Activated CD4-positive, alpha-beta T cell treated with anti-CD3 and anti-CD28 coated beads, Interleukin-2, Interleukin-6, amounts not matched to agents 100 ng/mL and 50 ng/mL, durations not matched to agents 16 hours and 8 hours (primary cell): ENCODE measurements around the gene ASTN2.

Experiments
- DNase-seq: peaks from one replicate; pipeline ENCODE4 v3.0.0-alpha.2; 2020

Gene ASTN2, protein sequence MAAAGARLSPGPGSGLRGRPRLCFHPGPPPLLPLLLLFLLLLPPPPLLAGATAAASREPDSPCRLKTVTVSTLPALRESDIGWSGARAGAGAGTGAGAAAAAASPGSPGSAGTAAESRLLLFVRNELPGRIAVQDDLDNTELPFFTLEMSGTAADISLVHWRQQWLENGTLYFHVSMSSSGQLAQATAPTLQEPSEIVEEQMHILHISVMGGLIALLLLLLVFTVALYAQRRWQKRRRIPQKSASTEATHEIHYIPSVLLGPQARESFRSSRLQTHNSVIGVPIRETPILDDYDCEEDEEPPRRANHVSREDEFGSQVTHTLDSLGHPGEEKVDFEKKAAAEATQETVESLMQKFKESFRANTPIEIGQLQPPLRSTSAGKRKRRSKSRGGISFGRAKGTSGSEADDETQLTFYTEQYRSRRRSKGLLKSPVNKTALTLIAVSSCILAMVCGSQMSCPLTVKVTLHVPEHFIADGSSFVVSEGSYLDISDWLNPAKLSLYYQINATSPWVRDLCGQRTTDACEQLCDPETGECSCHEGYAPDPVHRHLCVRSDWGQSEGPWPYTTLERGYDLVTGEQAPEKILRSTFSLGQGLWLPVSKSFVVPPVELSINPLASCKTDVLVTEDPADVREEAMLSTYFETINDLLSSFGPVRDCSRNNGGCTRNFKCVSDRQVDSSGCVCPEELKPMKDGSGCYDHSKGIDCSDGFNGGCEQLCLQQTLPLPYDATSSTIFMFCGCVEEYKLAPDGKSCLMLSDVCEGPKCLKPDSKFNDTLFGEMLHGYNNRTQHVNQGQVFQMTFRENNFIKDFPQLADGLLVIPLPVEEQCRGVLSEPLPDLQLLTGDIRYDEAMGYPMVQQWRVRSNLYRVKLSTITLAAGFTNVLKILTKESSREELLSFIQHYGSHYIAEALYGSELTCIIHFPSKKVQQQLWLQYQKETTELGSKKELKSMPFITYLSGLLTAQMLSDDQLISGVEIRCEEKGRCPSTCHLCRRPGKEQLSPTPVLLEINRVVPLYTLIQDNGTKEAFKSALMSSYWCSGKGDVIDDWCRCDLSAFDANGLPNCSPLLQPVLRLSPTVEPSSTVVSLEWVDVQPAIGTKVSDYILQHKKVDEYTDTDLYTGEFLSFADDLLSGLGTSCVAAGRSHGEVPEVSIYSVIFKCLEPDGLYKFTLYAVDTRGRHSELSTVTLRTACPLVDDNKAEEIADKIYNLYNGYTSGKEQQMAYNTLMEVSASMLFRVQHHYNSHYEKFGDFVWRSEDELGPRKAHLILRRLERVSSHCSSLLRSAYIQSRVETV (N-terminal part only)

DNA sequence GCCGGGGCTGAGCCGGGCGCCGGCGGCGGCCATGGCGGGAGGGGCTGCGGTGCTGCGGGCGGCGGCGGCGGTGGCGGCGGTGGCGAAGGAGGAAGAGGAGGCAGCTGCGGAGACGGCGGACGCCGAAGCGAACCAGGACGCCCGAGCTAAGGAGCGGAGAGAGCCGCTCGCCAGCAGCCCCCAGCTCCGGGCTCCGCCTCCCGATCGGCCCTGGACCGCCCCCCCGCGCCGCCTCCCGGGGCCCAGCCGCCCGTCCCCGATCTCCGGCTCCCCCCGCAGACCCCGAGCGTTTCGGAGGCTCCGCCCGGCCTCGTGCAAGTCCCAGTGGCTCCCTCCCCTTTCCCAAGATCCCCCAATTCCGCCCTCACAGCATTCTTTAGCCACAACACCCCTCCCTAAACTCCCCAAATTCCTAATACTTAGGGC lies at the start of gene ASTN2:
Gene ASTN2 (minus strand): TSS at position 152 of the 426 bp plus-strand sequence. CDS start 119 bp downstream, at position 33.
- DNase-seq: no peak

- DNase-seq: no peak
Observed at GRCh38 chr9:117462861-117463260, 48.0 kb upstream of the ASTN2 start.

- no peak for DNase-seq
Observed at GRCh38 chr9:117461386-117461785, 46.5 kb upstream of the ASTN2 start.

- DNase-seq: no peak
Observed at GRCh38 chr9:117460743-117461142, 45.9 kb upstream of the ASTN2 start.

DNA sequence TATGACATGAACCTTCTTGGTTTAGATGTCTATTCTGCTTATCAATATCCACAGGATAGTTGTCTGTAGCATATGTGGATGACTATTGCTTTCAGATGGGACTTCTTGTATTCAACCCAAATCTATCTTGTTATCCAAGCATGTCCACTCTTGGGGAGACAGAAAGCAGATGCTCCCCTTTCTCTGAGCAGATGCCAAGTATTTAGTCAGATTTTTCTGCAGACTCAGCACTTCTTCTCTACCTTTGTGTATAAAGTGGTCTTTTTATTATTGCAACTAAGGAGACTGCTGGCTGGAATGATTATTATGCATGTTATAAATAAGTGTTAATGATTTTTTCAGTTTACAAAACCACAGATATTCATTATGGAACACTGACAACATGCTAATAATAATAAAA lies 45.1 kb upstream of the ASTN2 start:
- no peak for DNase-seq

DNA sequence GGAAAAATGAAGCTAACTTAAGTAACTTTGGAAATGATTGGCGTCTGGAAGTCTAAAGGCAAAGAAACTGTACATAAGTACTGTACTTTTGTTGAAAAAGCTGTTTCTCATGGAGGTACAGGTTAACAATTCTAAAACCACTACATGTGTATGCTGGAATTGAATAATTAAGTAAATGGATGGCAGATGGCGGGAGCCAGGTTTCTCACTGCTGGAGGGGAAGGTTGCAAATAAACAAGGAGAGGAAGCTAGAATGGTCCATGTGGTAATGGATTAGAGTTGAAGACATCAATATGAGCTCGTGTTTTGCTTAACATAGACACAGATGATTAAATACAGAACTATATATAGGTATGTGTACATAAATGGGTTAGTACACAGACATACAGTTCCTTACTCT lies 43.2 kb upstream of the ASTN2 start:
- DNase-seq: no peak

DNA sequence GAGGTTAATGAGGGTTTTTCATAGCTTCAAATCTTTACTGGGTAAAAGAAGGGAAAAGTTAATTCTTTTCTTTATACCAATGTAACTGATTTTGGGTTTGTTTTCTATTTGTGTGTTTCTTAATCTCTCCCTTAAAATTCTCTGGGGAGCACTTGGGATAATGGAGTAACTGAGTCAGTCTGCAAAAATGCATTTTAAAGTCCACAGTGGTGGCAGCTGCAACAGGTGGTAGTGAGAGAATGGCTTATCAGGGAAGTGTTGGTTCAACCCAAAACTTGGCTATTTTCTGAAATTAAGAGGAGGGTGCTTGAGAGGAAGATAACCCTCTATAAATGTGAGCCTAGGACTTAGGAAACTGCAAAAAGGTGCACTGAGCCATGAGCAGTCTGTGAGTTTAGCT lies 39.9 kb upstream of the ASTN2 start:
- DNase-seq: no peak

GRCh38 chr9:117453737-117454136 lies 38.9 kb upstream of the ASTN2 start:
- DNase-seq: no peak

DNA sequence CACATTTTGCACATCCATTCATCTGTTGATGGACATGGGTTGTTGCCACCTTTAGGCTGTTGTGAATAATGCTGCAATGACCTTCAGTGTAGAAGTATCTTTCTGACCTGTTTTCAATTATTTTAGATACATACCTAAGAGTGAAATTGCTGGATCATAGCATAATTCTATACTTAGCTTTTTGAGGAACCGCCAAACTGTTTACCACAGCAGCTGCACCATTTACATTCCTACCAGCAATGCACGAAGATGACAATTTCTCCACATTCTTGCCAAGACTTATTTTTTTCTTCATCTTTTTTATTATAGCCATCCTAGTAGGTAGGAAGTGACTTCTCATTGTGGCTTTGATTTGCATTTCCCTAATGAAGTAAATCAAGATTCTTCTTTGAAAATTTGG lies 36.5 kb upstream of the ASTN2 start:
- DNase-seq: no peak

DNA sequence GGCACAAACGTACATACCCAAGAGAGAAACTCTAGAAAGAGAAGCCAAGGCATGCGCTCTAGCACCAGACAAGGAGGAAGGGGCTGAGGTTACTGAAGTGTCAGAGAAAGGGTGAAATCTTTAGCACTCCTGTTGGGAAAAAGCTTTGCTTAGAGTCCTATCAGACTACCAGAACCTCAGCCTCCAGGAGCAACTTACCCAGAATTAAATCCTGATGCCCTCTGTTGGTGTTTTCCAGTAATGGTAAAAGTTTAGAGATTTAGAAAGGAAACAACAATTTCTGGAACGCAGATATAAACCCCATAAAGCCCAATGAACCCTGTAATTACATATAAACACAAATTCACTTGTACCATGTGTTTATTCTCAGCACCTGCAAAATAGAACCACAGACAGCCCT lies 33.2 kb upstream of the ASTN2 start:
- no peak for DNase-seq

DNA sequence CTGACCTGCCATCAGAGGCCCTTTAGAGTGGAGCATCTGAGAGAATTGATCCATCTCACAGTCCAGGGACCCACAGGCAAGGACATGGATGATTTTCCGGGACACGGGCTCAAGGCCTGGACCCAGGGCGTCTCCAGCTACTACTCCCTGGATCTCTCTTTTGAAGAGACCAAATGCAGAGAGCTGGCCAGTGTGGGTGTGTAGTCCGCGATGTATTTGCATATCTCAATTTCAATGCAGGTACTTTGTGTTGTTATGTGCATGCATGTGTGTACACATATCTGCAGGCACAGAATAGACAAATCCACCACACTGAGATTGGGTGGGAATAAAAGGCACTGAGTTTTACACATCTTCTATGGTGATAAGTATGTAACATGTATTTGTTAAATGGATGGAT lies 30.8 kb upstream of the ASTN2 start:
- no peak for DNase-seq

GRCh38 chr9:117444501-117444900 lies 29.6 kb upstream of the ASTN2 start:
- no peak for DNase-seq

DNA sequence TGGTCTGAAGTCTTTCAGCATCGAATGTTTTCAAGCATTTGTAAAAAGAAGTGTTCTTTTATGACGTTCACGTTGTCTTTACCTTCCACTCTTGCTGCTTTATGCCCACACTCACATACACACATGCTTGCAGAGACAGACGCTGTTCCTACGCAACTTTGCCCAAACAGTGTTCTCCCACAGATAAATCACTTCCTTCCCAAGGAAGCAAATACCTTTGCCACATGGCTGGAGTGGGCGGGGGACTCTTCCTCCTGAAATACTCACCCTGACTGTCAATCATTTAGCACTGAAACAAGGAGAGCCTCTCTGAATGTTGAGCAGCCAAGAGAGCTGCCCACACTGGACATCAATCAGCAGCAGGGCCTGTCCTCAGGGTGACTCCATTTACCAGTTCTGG lies 22.4 kb upstream of the ASTN2 start:
- DNase-seq: no peak

DNA sequence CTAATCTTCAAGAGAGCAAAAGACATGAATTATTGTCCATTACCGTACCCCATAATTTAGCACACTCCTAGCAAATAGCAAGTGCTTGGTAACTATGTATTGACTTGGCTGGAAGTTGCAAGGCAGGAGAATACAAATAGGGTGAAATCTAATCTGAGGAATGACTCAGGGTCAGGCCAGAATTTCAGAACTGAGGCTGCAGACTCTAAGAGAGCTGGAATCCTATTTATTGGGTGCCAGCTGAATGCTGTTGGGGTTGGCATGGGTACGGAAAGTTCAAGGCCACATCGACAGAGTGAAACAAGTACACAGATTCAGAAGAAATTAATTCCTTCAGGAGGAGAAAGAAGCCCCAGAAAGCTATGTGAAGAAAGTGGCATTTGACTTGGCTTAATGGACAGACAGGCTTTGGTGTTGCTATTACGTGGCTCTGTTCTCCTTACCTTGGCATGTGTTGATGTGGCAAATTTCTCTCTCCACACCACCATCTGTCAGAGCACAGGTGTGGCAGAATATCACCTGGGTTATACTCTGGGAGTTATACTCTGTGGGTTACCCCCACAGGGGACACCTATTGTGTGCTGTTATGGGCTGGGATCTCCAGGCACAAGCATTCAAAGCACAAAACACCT lies 20.9 kb upstream of the ASTN2 start:
- DNase-seq: no peak

GRCh38 chr9:117434566-117434965 lies 19.7 kb upstream of the ASTN2 start:
- DNase-seq: no peak

GRCh38 chr9:117430813-117431212 lies 16.0 kb upstream of the ASTN2 start:
- DNase-seq: no peak

GRCh38 chr9:117427357-117427913 lies 12.6 kb upstream of the ASTN2 start:
- no peak for DNase-seq

DNA sequence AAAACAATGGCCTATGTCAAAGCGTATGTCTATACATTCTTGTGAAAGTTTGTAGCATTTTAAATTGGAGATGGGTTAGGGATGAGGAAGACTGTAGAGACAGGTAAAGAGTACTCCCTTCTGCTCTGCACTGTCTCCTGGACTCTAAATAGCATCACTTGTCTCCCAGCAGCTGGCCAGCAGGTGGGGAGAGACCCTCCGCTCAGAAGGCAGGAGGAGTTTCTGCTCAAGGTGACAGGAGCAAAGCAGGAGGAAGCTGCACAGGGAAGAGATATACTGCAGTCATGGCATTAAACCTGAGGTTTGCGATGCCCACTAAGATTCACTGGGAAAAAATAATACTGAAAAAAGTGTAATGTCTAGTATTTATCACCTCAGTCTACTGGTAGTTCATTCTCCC lies 10.7 kb upstream of the ASTN2 start:
- no peak for DNase-seq

- no peak for DNase-seq
Observed at GRCh38 chr9:117424291-117424690, 9.4 kb upstream of the ASTN2 start.

GRCh38 chr9:117418111-117418510 lies 3.3 kb upstream of the ASTN2 start:
- DNase-seq: no peak

GRCh38 chr9:117416856-117417255 lies 2.0 kb upstream of the ASTN2 start:
- no peak for DNase-seq

DNA sequence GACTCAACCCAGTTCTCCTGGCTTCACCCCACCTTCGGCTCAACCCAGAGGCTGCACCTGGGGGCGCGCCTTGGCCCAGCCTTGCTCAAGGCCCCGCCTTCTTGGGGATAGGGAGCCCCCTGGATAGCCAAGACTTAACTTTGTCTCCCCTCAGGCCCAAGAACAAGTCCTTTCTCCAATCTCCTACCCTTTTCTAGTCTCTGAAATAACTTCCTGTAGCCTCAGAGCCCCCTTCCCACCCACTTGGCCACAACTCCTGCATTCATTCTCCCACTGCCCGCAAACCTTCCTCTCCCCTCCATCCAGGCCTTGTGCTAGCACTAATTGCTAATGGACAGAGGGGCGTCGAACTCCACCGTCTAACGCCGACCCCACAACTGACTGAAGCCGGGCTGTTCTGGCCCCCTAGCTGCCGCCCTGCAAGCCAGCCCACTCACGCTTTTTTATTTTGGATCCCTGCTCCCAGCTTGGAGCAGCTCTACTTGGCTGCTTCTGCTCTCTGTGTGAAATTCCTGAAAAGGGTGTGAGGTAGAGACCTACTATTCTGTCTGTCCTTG lies 579 bp upstream of the ASTN2 start:
- DNase-seq: no peak
